Immature natural killer cell (primary cell): Measurements from ENCODE around the gene FGF23. TPM values are rescaled to one million over a fixed set of nuclear protein-coding genes. Genes with fewer than 3 reads are reported as not detected.

Experiments
- DNase-seq, 3 donors: peaks; one replicate each; pipeline ENCODE4 v3.0.0; 2022; ENCODE audit warnings: mixed read lengths in 1 of 3
- H3K27ac Mint-ChIP-seq, 6 donors: one replicate each; pipeline ENCODE4 v1.8.0; 2020; ENCODE audit warnings: mixed read lengths in 6 of 6, mild to moderate bottlenecking in 5 of 6, inconsistent platforms in 4 of 6, moderate library complexity in 3 of 6
- H3K27me3 Mint-ChIP-seq, 3 donors: one replicate each; pipeline ENCODE4 v1.8.0; 2020 to 2021; ENCODE audit warnings: low read depth in 3 of 3, mild to moderate bottlenecking in 3 of 3, mixed read lengths in 3 of 3, moderate library complexity in 3 of 3, inconsistent platforms in 1 of 3
- H3K36me3 Mint-ChIP-seq, 3 donors: one replicate each; pipeline ENCODE4 v1.8.0; 2020; ENCODE audit warnings: mixed read lengths in 3 of 3, inconsistent platforms in 2 of 3, mild to moderate bottlenecking in 2 of 3
- H3K4me1 Mint-ChIP-seq, 2 donors: one replicate each; pipeline ENCODE4 v1.8.0; 2020; ENCODE audit warnings: inconsistent platforms in 2 of 2, mild to moderate bottlenecking in 2 of 2, mixed read lengths in 2 of 2, moderate library complexity in 1 of 2
- H3K4me3 Mint-ChIP-seq, 5 donors: one replicate each; pipeline ENCODE4 v1.8.0; 2020; ENCODE audit warnings: mild to moderate bottlenecking in 5 of 5, mixed read lengths in 5 of 5, inconsistent platforms in 3 of 5, moderate library complexity in 3 of 5
- H3K9me3 Mint-ChIP-seq, 6 donors: one replicate each; pipeline ENCODE4 v1.8.0; 2020; ENCODE audit warnings: mild to moderate bottlenecking in 6 of 6, mixed read lengths in 6 of 6, inconsistent platforms in 4 of 6, moderate library complexity in 3 of 6
- polyA plus RNA-seq, 3 donors: library from polyadenylated mRNA; unstranded; fragments of 300-500 nt; fragmentation: Illumina TruSeq; gene quantifications; one replicate each; pipeline ENCODE4 v1.2.3, GENCODE V29; 2021

The FGF23 gene
- polyA plus RNA-seq, 3 donors from 2014 or later: not detected

- Mint-ChIP-seq H3K4me3 (no peak overlapping the region), H3K9me3 (no peaks in the 10 kb centered on the region), H3K4me1 (no peaks in the 10 kb centered on the region), H3K36me3 (no peaks in the 10 kb centered on the region), H3K27ac (no peak overlapping the region), H3K27me3 (peaks cover 2 to 5% (median 4%) of the 10 kb centered on the region in 3 donors)
- DNase-seq: no peak
Observed at GRCh38 chr12:4369548-4369947, 10.0 kb downstream of the FGF23 start.

- no peak overlapping the region for H3K4me3 Mint-ChIP-seq
Observed at GRCh38 chr12:4366090-4366489, 13.4 kb downstream of the FGF23 start.

GRCh38 chr12:4356041-4356327, 23.5 kb downstream of the FGF23 start:
- Mint-ChIP-seq H3K36me3 (peaks cover 11 to 16% (median 16%) of the 10 kb centered on the region in 3 donors), H3K27ac (no peak overlapping the region), H3K4me3 (no peak overlapping the region), H3K4me1 (no peaks in the 10 kb centered on the region), H3K9me3 (peaks cover 0 to 2% (median 0%) of the 10 kb centered on the region in 6 donors), H3K27me3 (no peaks in the 10 kb centered on the region)
- peak; percentile 5 to 12 (median 8) for DNase-seq

More at GRCh38 chr12:4366090-4366489, 13.4 kb downstream of the FGF23 start:
- H3K27ac Mint-ChIP-seq: no peak overlapping the region
- DNase-seq: no peak
- no peaks in the 10 kb centered on the region for H3K9me3 Mint-ChIP-seq
- H3K27me3 Mint-ChIP-seq: peaks cover 0 to 7% (median 2%) of the 10 kb centered on the region in 3 donors
- no peaks in the 10 kb centered on the region for H3K4me1 Mint-ChIP-seq
- no peaks in the 10 kb centered on the region for H3K36me3 Mint-ChIP-seq

GRCh38 chr12:4355156-4356040, 24.1 kb downstream of the FGF23 start:
- Mint-ChIP-seq H3K4me1 (no peaks in the 10 kb centered on the region), H3K4me3 (no peak overlapping the region), H3K27ac (peak overlapping the region in 1 of 6 donors; percentile 25), H3K9me3 (no peaks in the 10 kb centered on the region), H3K36me3 (peaks cover 11 to 20% (median 20%) of the 10 kb centered on the region in 3 donors), H3K27me3 (no peaks in the 10 kb centered on the region)
- no peak for DNase-seq

GRCh38 chr12:4353785-4354208, 25.7 kb downstream of the FGF23 start:
- DNase-seq: peak in 2 of 3 donors; percentile 3 to 4
- no peaks in the 10 kb centered on the region for H3K9me3 Mint-ChIP-seq
- peak overlapping the region in 4 of 6 donors; percentile 34 to 63 (median 49) for H3K27ac Mint-ChIP-seq
- H3K4me1 Mint-ChIP-seq: no peaks in the 10 kb centered on the region
- peaks cover 11 to 28% (median 20%) of the 10 kb centered on the region in 3 donors for H3K36me3 Mint-ChIP-seq
- H3K4me3 Mint-ChIP-seq: no peak overlapping the region
- H3K27me3 Mint-ChIP-seq: no peaks in the 10 kb centered on the region

GRCh38 chr12:4346931-4347330, 32.6 kb downstream of the FGF23 start:
- peaks cover 10 to 33% (median 20%) of the 10 kb centered on the region in 3 donors for H3K36me3 Mint-ChIP-seq
- H3K4me1 Mint-ChIP-seq: no peaks in the 10 kb centered on the region
- no peak overlapping the region for H3K4me3 Mint-ChIP-seq
- no peaks in the 10 kb centered on the region for H3K9me3 Mint-ChIP-seq
- no peak for DNase-seq
- H3K27ac Mint-ChIP-seq: no peak overlapping the region
- H3K27me3 Mint-ChIP-seq: no peaks in the 10 kb centered on the region

- H3K4me1 Mint-ChIP-seq: peaks cover 2 to 36% of the 10 kb centered on the region in 2 donors
- peaks cover 18 to 26% (median 23%) of the 10 kb centered on the region in 3 donors for H3K36me3 Mint-ChIP-seq
- no peaks in the 10 kb centered on the region for H3K9me3 Mint-ChIP-seq
- H3K4me3 Mint-ChIP-seq: no peak overlapping the region
- DNase-seq: no peak
- H3K27me3 Mint-ChIP-seq: peaks cover 0 to 3% (median 2%) of the 10 kb centered on the region in 3 donors
- H3K27ac Mint-ChIP-seq: peak overlapping the region in 1 of 6 donors; percentile 5
Observed at GRCh38 chr12:4331842-4332241, 47.7 kb downstream of the FGF23 start.

GRCh38 chr12:4331221-4331620, 48.3 kb downstream of the FGF23 start:
- Mint-ChIP-seq H3K9me3 (no peaks in the 10 kb centered on the region), H3K4me1 (peaks cover 2 to 36% of the 10 kb centered on the region in 2 donors), H3K36me3 (peaks cover 13 to 22% (median 19%) of the 10 kb centered on the region in 3 donors)

GRCh38 chr12:4330203-4330602, 49.3 kb downstream of the FGF23 start:
- Mint-ChIP-seq H3K4me1 (peaks cover 2 to 41% of the 10 kb centered on the region in 2 donors), H3K4me3 (no peak overlapping the region), H3K27ac (no peak overlapping the region)

More at GRCh38 chr12:4331221-4331620, 48.3 kb downstream of the FGF23 start:
- DNase-seq: no peak
- H3K4me3 Mint-ChIP-seq: no peak overlapping the region
- H3K27ac Mint-ChIP-seq: peak overlapping the region in 2 of 6 donors; percentile 3 to 9
- H3K27me3 Mint-ChIP-seq: peaks cover 0 to 3% (median 2%) of the 10 kb centered on the region in 3 donors

GRCh38 chr12:4327293-4327692, 52.2 kb downstream of the FGF23 start:
- no peak for DNase-seq
- H3K9me3 Mint-ChIP-seq: no peaks in the 10 kb centered on the region
- no peak overlapping the region for H3K4me3 Mint-ChIP-seq
- H3K36me3 Mint-ChIP-seq: peaks cover 3 to 4% (median 3%) of the 10 kb centered on the region in 3 donors
- peaks cover 0 to 1% (median 0%) of the 10 kb centered on the region in 3 donors for H3K27me3 Mint-ChIP-seq
- peaks cover 11 to 48% of the 10 kb centered on the region in 2 donors for H3K4me1 Mint-ChIP-seq
- no peak overlapping the region for H3K27ac Mint-ChIP-seq

More at GRCh38 chr12:4330203-4330602, 49.3 kb downstream of the FGF23 start:
- Mint-ChIP-seq H3K9me3 (no peaks in the 10 kb centered on the region), H3K27me3 (peaks cover 0 to 3% (median 2%) of the 10 kb centered on the region in 3 donors), H3K36me3 (peaks cover 7 to 16% (median 14%) of the 10 kb centered on the region in 3 donors)
- no peak for DNase-seq

- H3K36me3 Mint-ChIP-seq: peaks cover under 1 to 3% (median 3%) of the 10 kb centered on the region in 3 donors
- peaks cover 5 to 9% (median 8%) of the 10 kb centered on the region in 3 donors for H3K27me3 Mint-ChIP-seq
- H3K27ac Mint-ChIP-seq: no peak overlapping the region
- H3K4me3 Mint-ChIP-seq: no peak overlapping the region
- DNase-seq: no peak
- H3K9me3 Mint-ChIP-seq: no peaks in the 10 kb centered on the region
- peaks cover 20 to 48% of the 10 kb centered on the region in 2 donors for H3K4me1 Mint-ChIP-seq
Observed at GRCh38 chr12:4325966-4326365, 53.5 kb downstream of the FGF23 start.

- peaks cover 10 to 12% (median 12%) of the 10 kb centered on the region in 3 donors for H3K27me3 Mint-ChIP-seq
- H3K4me3 Mint-ChIP-seq: no peak overlapping the region
- DNase-seq: no peak
- peaks cover 0 to 3% (median 3%) of the 10 kb centered on the region in 3 donors for H3K36me3 Mint-ChIP-seq
- H3K27ac Mint-ChIP-seq: no peak overlapping the region
- H3K9me3 Mint-ChIP-seq: no peaks in the 10 kb centered on the region
- peaks cover 31 to 54% of the 10 kb centered on the region in 2 donors for H3K4me1 Mint-ChIP-seq
Observed at GRCh38 chr12:4324366-4324765, 55.1 kb downstream of the FGF23 start.

- Mint-ChIP-seq H3K4me3 (no peak overlapping the region), H3K27ac (peak overlapping the region in 2 of 6 donors; percentile 51 to 55), H3K4me1 (peaks cover 31 to 51% of the 10 kb centered on the region in 2 donors), H3K9me3 (no peaks in the 10 kb centered on the region), H3K36me3 (no peaks in the 10 kb centered on the region), H3K27me3 (peaks cover 11 to 12% (median 11%) of the 10 kb centered on the region in 3 donors)
- DNase-seq: no peak
Observed at GRCh38 chr12:4323396-4323795, 56.1 kb downstream of the FGF23 start.

- H3K4me1 Mint-ChIP-seq: peaks cover 31 to 51% of the 10 kb centered on the region in 2 donors
- H3K9me3 Mint-ChIP-seq: no peaks in the 10 kb centered on the region
- DNase-seq: no peak
- no peaks in the 10 kb centered on the region for H3K36me3 Mint-ChIP-seq
- peak overlapping the region in 4 of 6 donors; percentile 2 to 71 (median 30) for H3K27ac Mint-ChIP-seq
- H3K27me3 Mint-ChIP-seq: peaks cover 11 to 12% (median 11%) of the 10 kb centered on the region in 3 donors
- peak overlapping the region in 4 of 5 donors; percentile 36 to 95 (median 66) for H3K4me3 Mint-ChIP-seq
Observed at GRCh38 chr12:4322726-4323125, 56.8 kb downstream of the FGF23 start.
